ENCODE data around the gene SFXN1. TPM values are rescaled to one million over a fixed set of nuclear protein-coding genes. Genes with fewer than 3 reads are reported as not detected.

SFXN1 gene, protein sequence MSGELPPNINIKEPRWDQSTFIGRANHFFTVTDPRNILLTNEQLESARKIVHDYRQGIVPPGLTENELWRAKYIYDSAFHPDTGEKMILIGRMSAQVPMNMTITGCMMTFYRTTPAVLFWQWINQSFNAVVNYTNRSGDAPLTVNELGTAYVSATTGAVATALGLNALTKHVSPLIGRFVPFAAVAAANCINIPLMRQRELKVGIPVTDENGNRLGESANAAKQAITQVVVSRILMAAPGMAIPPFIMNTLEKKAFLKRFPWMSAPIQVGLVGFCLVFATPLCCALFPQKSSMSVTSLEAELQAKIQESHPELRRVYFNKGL
- total RNA-seq (10 to 100 TPM; 78.8 to 97.0 (median 84.1) TPM), total RNA-seq (71.1 to 1,230 (median 145) reads per million in 29 experiments)
- 57.8 TPM for total RNA-seq (2013)

DNA sequence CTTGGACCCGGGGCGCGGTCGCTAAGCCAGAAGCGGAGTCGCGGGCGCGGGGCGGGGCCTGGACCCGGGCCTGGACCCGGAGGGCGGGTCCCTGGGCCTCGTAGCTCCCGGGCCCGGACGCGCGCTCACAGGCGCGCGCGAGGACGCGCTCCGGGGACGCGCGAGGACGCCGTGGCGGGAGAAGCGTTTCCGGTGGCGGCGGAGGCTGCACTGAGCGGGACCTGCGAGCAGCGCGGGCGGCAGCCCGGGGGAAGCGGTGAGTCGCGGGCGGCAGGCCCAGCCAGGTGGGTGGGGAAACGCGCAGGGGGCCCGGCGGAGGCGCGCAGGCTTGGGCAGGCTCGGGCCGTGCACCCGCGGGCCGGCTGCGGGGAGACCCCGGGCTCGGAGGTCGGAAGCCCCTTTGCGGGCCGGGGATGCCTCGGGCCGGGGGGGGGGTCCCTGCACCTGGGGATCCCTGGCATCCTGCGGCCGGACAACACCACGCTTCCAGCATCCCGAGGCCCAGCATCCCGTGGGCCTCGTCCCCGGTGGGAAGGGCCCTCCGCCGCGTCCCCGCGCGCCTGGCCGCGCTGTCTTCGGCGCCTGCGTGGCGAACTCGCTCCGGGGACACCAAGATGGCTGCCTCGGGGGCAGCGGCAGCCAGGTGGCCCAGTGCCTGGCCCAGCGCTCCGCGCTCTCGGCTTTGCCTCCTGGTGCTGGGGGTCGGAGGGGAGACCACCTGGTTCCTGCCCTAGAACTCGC lies at the start of gene SFXN1:
TSS of gene SFXN1 (plus strand) at position 177 of the 741 bp plus-strand sequence. CDS start 13,544 bp downstream, outside the sequence.
- no peaks in the 10 kb centered on the region for H3K9me3 Mint-ChIP-seq
- peaks cover 49 to 52% (median 50%) of the 10 kb centered on the region in 3 donors for H3K4me1 Mint-ChIP-seq
- peaks cover 10 to 40% of the 10 kb centered on the region in 2 experiments for H3K4me1 ChIP-seq (ENCODE audit: control insufficient read depth in 1 of 2, extremely low read depth in 1 of 2, insufficient read depth in 2 of 2, low read length in 2 of 2)
- peaks cover 20% of the 10 kb centered on the region for H3K36me3 Mint-ChIP-seq
- peaks cover 0 to 4% of the 10 kb centered on the region in 2 experiments for H3K27me3 ChIP-seq (replicated peaks in 1 of 2; ENCODE audit: control insufficient read depth in 2 of 2, extremely low read depth in 1 of 2, insufficient read depth in 2 of 2, low read length in 1 of 2)
- peak within 1 kb of the TSS; percentile 42 for H3K27ac ChIP-seq (ENCODE audit: low read length)
- ChIA-PET CTCF (interaction anchor here in 1 of 2 donors (1.8 kb wide), 1 partner anchor 14 kb away, joined by 6 read pairs; no protein-coding TSS in a partner anchor), POLR2A (no interaction called here)
- peak; percentile 60 to 81 (median 79) for ATAC-seq (replicated peaks in 1 of 4)
- peak within 1 kb of the TSS; percentile 93 to 94 for H3K27ac Mint-ChIP-seq
- H3K27me3 Mint-ChIP-seq, result no peaks in the 10 kb centered on the region
- no peaks in the 10 kb centered on the region for H3K9me3 ChIP-seq
- peaks cover 0 to 15% of the 10 kb centered on the region in 2 donors for H3K36me3 ChIP-seq (ENCODE audit: control insufficient read depth in 2 of 2, extremely low read depth in 1 of 2, insufficient read depth in 1 of 2, low read length in 1 of 2)
- H3K4me3 Mint-ChIP-seq, result peak within 1 kb of the TSS; percentile 93 to 96 (median 96)
- peak within 1 kb of the TSS; percentile 65 to 85 for H3K4me3 ChIP-seq (ENCODE audit: control insufficient read depth in 1 of 2, extremely low read depth in 1 of 2, low read length in 1 of 2)
- DNase-seq, result peak; percentile 34 to 82 (median 64)
- WGBS (ENCODE audit: insufficient coverage), result under 1% methylated on average over 93 of the region's 94 CpGs

DNA sequence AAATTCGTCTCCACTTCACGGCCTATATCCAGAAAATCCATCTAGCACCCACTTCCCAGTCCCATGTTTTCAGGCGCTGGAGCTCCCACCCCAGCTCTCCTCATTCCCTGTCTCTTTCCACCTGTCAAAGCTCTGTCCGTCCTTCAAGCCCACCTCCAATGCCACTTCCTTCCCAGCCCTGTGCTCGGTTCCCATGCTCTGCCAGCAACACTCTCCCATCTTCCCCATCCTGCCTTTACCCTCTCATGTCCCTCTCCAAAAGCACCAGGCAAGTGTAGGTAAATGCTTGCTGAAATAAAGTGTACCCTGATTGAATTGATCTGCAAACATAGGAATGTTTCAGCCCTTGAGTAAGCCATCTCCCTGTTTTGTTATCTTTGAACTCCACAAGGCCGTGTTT lies 43.6 kb upstream of the SFXN1 start:
- H3K27ac ChIP-seq (ENCODE audit: low read length), result no peak overlapping the region
- no peaks in the 10 kb centered on the region for H3K4me1 Mint-ChIP-seq
- H3K27ac Mint-ChIP-seq, result no peak overlapping the region
- no peaks in the 10 kb centered on the region for H3K4me1 ChIP-seq (ENCODE audit: control insufficient read depth in 1 of 2, extremely low read depth in 1 of 2, insufficient read depth in 2 of 2, low read length in 2 of 2)
- 53% methylated on average over 4 of the region's 6 CpGs for WGBS (ENCODE audit: insufficient coverage)
- H3K9me3 ChIP-seq, result no peaks in the 10 kb centered on the region
- peaks cover 21 to 35% of the 10 kb centered on the region in 2 donors for H3K27me3 Mint-ChIP-seq
- H3K9me3 Mint-ChIP-seq, result no peaks in the 10 kb centered on the region
- no peaks in the 10 kb centered on the region for H3K36me3 Mint-ChIP-seq
- ChIA-PET CTCF (no interaction called here), POLR2A (no interaction called here)
- DNase-seq, result no peak
- ATAC-seq (replicated peaks in 1 of 4), result no peak
- no peaks in the 10 kb centered on the region for H3K36me3 ChIP-seq (ENCODE audit: control insufficient read depth in 2 of 2, extremely low read depth in 1 of 2, insufficient read depth in 1 of 2, low read length in 1 of 2)
- no peak overlapping the region for H3K4me3 ChIP-seq (ENCODE audit: control insufficient read depth in 1 of 2, extremely low read depth in 1 of 2, low read length in 1 of 2)
- H3K4me3 Mint-ChIP-seq, result no peak overlapping the region
- H3K27me3 ChIP-seq (replicated peaks in 1 of 2; ENCODE audit: control insufficient read depth in 2 of 2, extremely low read depth in 1 of 2, insufficient read depth in 2 of 2, low read length in 1 of 2), result peaks cover 2 to 12% of the 10 kb centered on the region in 2 experiments

GRCh38 chr5:175436359-175436758 lies 42.0 kb upstream of the SFXN1 start:
- no peaks in the 10 kb centered on the region for H3K36me3 Mint-ChIP-seq
- no peaks in the 10 kb centered on the region for H3K36me3 ChIP-seq (ENCODE audit: control insufficient read depth in 2 of 2, extremely low read depth in 1 of 2, insufficient read depth in 1 of 2, low read length in 1 of 2)
- H3K9me3 ChIP-seq, result no peaks in the 10 kb centered on the region
- no peak overlapping the region for H3K4me3 ChIP-seq (ENCODE audit: control insufficient read depth in 1 of 2, extremely low read depth in 1 of 2, low read length in 1 of 2)
- WGBS (ENCODE audit: insufficient coverage), result 64% methylated on average over 7 of the region's 8 CpGs
- H3K27me3 ChIP-seq (replicated peaks in 1 of 2; ENCODE audit: control insufficient read depth in 2 of 2, extremely low read depth in 1 of 2, insufficient read depth in 2 of 2, low read length in 1 of 2), result peaks cover 2 to 9% of the 10 kb centered on the region in 2 experiments
- ATAC-seq (replicated peaks in 1 of 4) (no peak), DNase-seq (no peak)
- H3K9me3 Mint-ChIP-seq, result no peaks in the 10 kb centered on the region
- H3K27ac ChIP-seq (ENCODE audit: low read length), result no peak overlapping the region
- ChIA-PET CTCF (no interaction called here), POLR2A (no interaction called here)
- H3K27ac Mint-ChIP-seq, result no peak overlapping the region
- peaks cover 25 to 41% of the 10 kb centered on the region in 2 donors for H3K27me3 Mint-ChIP-seq
- H3K4me1 ChIP-seq (ENCODE audit: control insufficient read depth in 1 of 2, extremely low read depth in 1 of 2, insufficient read depth in 2 of 2, low read length in 2 of 2), result no peaks in the 10 kb centered on the region
- H3K4me1 Mint-ChIP-seq, result no peaks in the 10 kb centered on the region
- H3K4me3 Mint-ChIP-seq, result no peak overlapping the region

DNA sequence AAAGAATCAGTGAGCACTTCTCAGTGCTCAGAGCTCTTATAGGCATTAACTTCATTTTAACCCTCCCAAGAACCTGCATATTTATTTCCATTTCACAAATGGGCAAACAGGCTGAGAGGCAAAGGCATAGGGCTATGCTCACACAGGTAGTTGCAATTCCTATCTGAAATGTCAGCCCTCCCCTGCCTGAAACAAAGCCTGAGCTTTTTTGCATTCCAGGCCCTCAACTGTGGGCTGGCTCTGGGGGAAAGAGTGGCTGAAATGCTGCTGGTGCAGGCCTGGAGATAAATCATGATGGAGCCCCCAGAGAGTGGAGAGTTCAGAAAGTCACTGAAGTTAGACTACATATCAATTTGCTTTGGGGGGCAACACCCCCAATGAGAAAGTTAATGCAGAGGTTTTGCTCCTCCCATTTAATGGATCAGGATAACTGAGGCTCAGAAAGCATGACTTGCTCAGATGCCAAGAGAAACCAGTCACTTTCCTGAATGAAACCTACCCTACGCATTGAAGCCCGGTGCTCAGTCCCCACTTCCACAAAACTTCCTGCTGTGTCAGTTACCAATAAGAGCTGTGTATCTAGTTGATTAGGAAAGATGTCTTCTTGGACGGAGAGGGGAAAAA lies 40.0 kb upstream of the SFXN1 start:
- Histone ChIP-seq H3K9me3 (no peaks in the 10 kb centered on the region), H3K27ac (ENCODE audit: low read length) (no peak overlapping the region), H3K36me3 (ENCODE audit: control insufficient read depth in 2 of 2, extremely low read depth in 1 of 2, insufficient read depth in 1 of 2, low read length in 1 of 2) (no peaks in the 10 kb centered on the region), H3K4me3 (ENCODE audit: control insufficient read depth in 1 of 2, extremely low read depth in 1 of 2, low read length in 1 of 2) (no peak overlapping the region), H3K27me3 (replicated peaks in 1 of 2; ENCODE audit: control insufficient read depth in 2 of 2, extremely low read depth in 1 of 2, insufficient read depth in 2 of 2, low read length in 1 of 2) (peaks cover 2 to 20% of the 10 kb centered on the region in 2 experiments), H3K4me1 (ENCODE audit: control insufficient read depth in 1 of 2, extremely low read depth in 1 of 2, insufficient read depth in 2 of 2, low read length in 2 of 2) (no peaks in the 10 kb centered on the region)
- Mint-ChIP-seq H3K36me3 (no peaks in the 10 kb centered on the region), H3K9me3 (no peaks in the 10 kb centered on the region), H3K27me3 (peaks cover 45 to 53% of the 10 kb centered on the region in 2 donors), H3K4me1 (peaks cover under 1 to 1% (median under 1%) of the 10 kb centered on the region in 3 donors), H3K4me3 (no peak overlapping the region), H3K27ac (no peak overlapping the region)
- WGBS (ENCODE audit: insufficient coverage), result no CpG with 5 or more reads among the region's 3 CpGs
- POLR2A ChIA-PET, result interaction anchor here in 1 of 2 donors (0.6 kb wide), 1 partner anchor 267 kb away, joined by 7 read pairs; no protein-coding TSS in a partner anchor
- DNase-seq (no peak), ATAC-seq (replicated peaks in 1 of 4) (no peak)
- CTCF ChIA-PET, result interaction anchor here in 1 of 2 donors (0.6 kb wide), 1 partner anchor 322 kb away, joined by 3 read pairs; no protein-coding TSS in a partner anchor

DNA sequence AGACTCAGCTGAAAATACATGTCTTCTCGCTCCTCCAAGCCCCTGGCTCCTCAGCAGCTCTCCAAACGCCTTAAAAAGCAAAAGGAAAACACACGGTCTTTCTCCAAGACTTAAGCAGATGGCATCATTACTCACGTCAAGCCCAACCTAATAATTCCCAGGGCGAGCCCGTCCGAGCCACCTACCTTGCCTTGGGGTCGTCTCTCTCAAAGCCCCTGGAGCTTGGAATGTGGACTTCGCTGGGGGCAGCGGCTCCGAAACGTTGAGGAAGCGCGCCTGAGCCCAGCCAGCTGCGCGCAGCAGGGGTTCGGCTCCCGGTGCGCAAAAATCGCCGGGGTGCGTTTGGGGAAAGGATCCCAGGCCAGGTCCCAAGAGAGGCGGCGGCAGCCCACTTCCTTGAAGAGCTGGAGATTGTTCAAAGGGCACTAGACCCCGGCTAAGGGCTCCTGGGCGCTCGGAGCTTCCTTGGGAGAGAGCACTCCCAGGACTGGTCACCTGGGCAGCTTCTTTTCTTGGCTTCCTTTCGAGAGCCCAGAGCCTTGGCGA lies 34.8 kb upstream of the SFXN1 start:
- Mint-ChIP-seq H3K4me1 (peaks cover 7 to 13% (median 7%) of the 10 kb centered on the region in 3 donors), H3K4me3 (peak overlapping the region in 2 of 3 donors; percentile 41 to 58), H3K36me3 (no peaks in the 10 kb centered on the region), H3K27me3 (peaks cover 46 to 65% of the 10 kb centered on the region in 2 donors), H3K27ac (no peak overlapping the region), H3K9me3 (no peaks in the 10 kb centered on the region)
- no peaks in the 10 kb centered on the region for H3K36me3 ChIP-seq (ENCODE audit: control insufficient read depth in 2 of 2, extremely low read depth in 1 of 2, insufficient read depth in 1 of 2, low read length in 1 of 2)
- no peak for DNase-seq
- no peak overlapping the region for H3K27ac ChIP-seq (ENCODE audit: low read length)
- H3K4me1 ChIP-seq (ENCODE audit: control insufficient read depth in 1 of 2, extremely low read depth in 1 of 2, insufficient read depth in 2 of 2, low read length in 2 of 2), result peaks cover 0 to 16% of the 10 kb centered on the region in 2 experiments
- WGBS (ENCODE audit: insufficient coverage), result 10% methylated on average over 29 of the region's 29 CpGs
- H3K9me3 ChIP-seq, result no peaks in the 10 kb centered on the region
- CTCF ChIA-PET, result no interaction called here
- no peak for ATAC-seq (replicated peaks in 1 of 4)
- peaks cover 3 to 47% of the 10 kb centered on the region in 2 experiments for H3K27me3 ChIP-seq (replicated peaks in 1 of 2; ENCODE audit: control insufficient read depth in 2 of 2, extremely low read depth in 1 of 2, insufficient read depth in 2 of 2, low read length in 1 of 2)
- POLR2A ChIA-PET, result no interaction called here
- no peak overlapping the region for H3K4me3 ChIP-seq (ENCODE audit: control insufficient read depth in 1 of 2, extremely low read depth in 1 of 2, low read length in 1 of 2)

Measured in T-cell (primary cell).